Ovary (tissue), 9 donors: ENCODE results near the gene TAS2R39. TPM values are rescaled to one million over a fixed set of nuclear protein-coding genes. Genes with fewer than 3 reads are reported as not detected.

ENCODE experiments used
- DNase-seq, 5 donors: peaks; one replicate each; pipeline ENCODE4 v3.0.0-alpha.2; 2019 to 2020
- H3K27ac ChIP-seq, 2 donors: fragments of 200-600 bp; one replicate each; pipeline versions ENCODE4 v1.5.1 to v1.8.0; 2019 to 2022
- H3K27me3 ChIP-seq: fragments of 200-600 bp; one replicate; pipeline ENCODE4 v1.8.0; 2022
- H3K36me3 ChIP-seq: fragments of 200-600 bp; sonication (generic); one replicate; pipeline ENCODE4 v1.5.1; 2019
- H3K4me1 ChIP-seq: one replicate; pipeline ENCODE4 v1.8.1; 2013; ENCODE audit warnings: mild to moderate bottlenecking, moderate library complexity; ENCODE audit not compliant: insufficient read depth
- H3K4me3 ChIP-seq: fragments of 200-600 bp; sonication (generic); one replicate; pipeline ENCODE4 v1.5.1; 2017
- H3K9me3 ChIP-seq, 2 donors: fragments of 200-600 bp in 1 of 2; sonication (generic) in 1 of 2; one replicate each; pipeline versions ENCODE4 v1.5.1 to v1.8.1; 2013 to 2019; ENCODE audit warnings: mild to moderate bottlenecking in 1 of 2, moderate library complexity in 1 of 2
- CTCF ChIP-seq, 3 donors: fragments of 450-650 bp in 2 of 3; fragments of 200-600 bp in 1 of 3; IDR thresholded peaks; one replicate each; pipeline versions ENCODE4 v1.5.1 to v1.8.0; 2016 to 2022; ENCODE audit warnings: antibody characterized with exemption in 3 of 3, mild to moderate bottlenecking in 1 of 3
- EP300 ChIP-seq: sonication (generic); formaldehyde crosslinking; IDR thresholded peaks from one replicate; pipeline ENCODE4 v1.6.1; 2017; ENCODE audit warnings: antibody characterized with exemption
- POLR2A ChIP-seq: fragments of 450-650 bp; IDR thresholded peaks from one replicate; pipeline ENCODE4 v1.6.1; 2017; ENCODE audit warnings: antibody characterized with exemption, mild to moderate bottlenecking, moderate library complexity
- WGBS, 3 donors: extraction: QIAGEN DNeasy Blood & Tissue Kit in 1 of 3; methylation state at CpG; one replicate each; pipeline versions ENCODE4 v1.1.5 to v1.1.7; 2013 to 2017; 5-methylcytosine and 5-hydroxymethylcytosine counted together
- intact Hi-C, 4 donors: fragments of 100-400 bp; cut with DNase I; formaldehyde crosslinking; loops; one replicate each; pipeline versions ENCODE4 v1.11.0 to v1.15.1; 2022 to 2023
- polyA plus RNA-seq, 2 donors: library from polyadenylated mRNA; stranded (reverse); fragments of 200-250 nt in 1 of 2; fragments of 350-450 nt in 1 of 2; fragmentation: Illumina TruSeq in 1 of 2; extraction: RNeasy Lipid Tissue Mini Kit (QIAGEN cat#74804) in 1 of 2; gene quantifications; one replicate each; pipeline ENCODE4 v1.2.3, GENCODE V29; 2013 to 2014
- small RNA-seq: library from RNA; depleted of rRNA; stranded (forward); fragments of <200 nt; gene quantifications from one replicate; pipeline ENCODE3, GENCODE V24; 2016
- total RNA-seq, 7 donors: library from RNA; depleted of rRNA in 2 of 7; stranded (reverse); fragments of >200 nt in 2 of 7; fragmentation: NEBNext Ultra II Directional in 3 of 7; extraction: Animal tissue kit (Norgen Biotek cat#: 25700) in 3 of 7; gene quantifications; one replicate each; pipeline versions ENCODE4 v1.1.0 to v1.2.4, GENCODE V29; 2016 to 2023
- donor health status: DM: no; HTN: no; CAD: no; lungs with moderate emphysema.
- donor health status: DM: no; HTN: no; CAD: no.
- donor health status: Bipolar disorder and iron deficiency.
- donor health status: DM: yes; HTN: yes; CAD: no.
- donor health status: DM: no; HTN: no; CAD: no.
- donor health status: DM: yes; HTN: yes; CAD: no.

The TAS2R39 gene
- total and polyA plus RNA-seq, 9 donors = not detected

GRCh38 chr7:143225047-143225446 lies 41.8 kb downstream of the TAS2R39 start:
- 81 to 90% (median 88%) methylated on average over 5 of the region's 5 CpGs for WGBS, 3 donors
- Histone ChIP-seq H3K27me3 (no peaks in the 10 kb centered on the region), H3K4me3 (no peak overlapping the region), H3K9me3 (no peaks in the 10 kb centered on the region), H3K4me1 (no peaks in the 10 kb centered on the region), H3K27ac (no peak overlapping the region), H3K36me3 (no peaks in the 10 kb centered on the region)
- TF ChIP-seq POLR2A (no peak), CTCF (IDR thresholded peaks at IDR 0.05) (no peak), EP300 (no peak)
- DNase-seq = no peak
- intact Hi-C loops = no loop called here

GRCh38 chr7:143227806-143228205 lies 44.6 kb downstream of the TAS2R39 start:
- no peaks in the 10 kb centered on the region for H3K4me1 ChIP-seq
- H3K27ac ChIP-seq = no peak overlapping the region
- no peaks in the 10 kb centered on the region for H3K36me3 ChIP-seq
- WGBS, 3 donors = 10 to 14% (median 10%) methylated on average over 1 of the region's 1 CpG
- H3K4me3 ChIP-seq = no peak overlapping the region
- no peaks in the 10 kb centered on the region for H3K9me3 ChIP-seq
- no peak for TF ChIP-seq POLR2A
- TF ChIP-seq CTCF (IDR thresholded peaks at IDR 0.05) = no peak
- TF ChIP-seq EP300 = no peak
- DNase-seq = no peak
- no peaks in the 10 kb centered on the region for H3K27me3 ChIP-seq
- intact Hi-C loops = no loop called here

DNA sequence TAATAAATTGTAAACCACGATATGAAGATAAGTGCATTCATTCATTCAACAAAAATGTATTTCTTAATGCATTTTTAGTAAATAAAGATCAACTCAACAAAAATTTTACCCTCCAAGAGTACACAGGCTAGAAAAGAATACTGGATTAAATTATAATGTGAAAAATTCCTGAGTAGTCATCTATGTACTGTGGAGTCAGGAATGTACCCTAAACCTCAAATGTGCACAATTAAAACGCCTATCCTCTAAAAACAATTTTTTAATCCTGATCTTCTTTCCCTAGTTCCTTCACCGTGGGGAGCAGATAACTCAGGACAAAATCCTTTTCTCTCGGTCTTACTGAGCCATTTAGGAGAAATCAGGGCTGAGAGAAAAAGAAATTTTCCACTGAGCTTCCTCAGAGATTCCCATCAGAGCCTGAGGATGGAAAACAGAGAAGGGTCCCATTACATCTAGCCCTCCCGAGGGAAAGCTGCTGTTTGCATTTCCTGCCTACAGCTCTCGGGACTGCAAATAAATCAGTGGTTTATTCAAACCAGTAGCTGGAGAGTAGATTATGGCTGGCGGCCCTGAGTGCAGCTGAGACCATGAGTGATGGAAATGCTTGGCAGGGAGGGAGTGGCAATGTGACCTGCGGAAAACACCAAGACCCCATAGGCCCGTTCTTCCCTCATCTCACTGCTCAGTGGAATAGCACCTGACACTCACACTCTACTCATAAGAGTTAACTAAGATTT lies 46.0 kb downstream of the TAS2R39 start:
- Histone ChIP-seq H3K27ac (no peak overlapping the region), H3K36me3 (no peaks in the 10 kb centered on the region), H3K27me3 (no peaks in the 10 kb centered on the region), H3K4me3 (no peak overlapping the region), H3K4me1 (no peaks in the 10 kb centered on the region), H3K9me3 (no peaks in the 10 kb centered on the region)
- TF ChIP-seq POLR2A = no peak
- TF ChIP-seq CTCF (IDR thresholded peaks at IDR 0.05) = no peak
- TF ChIP-seq EP300 = no peak
- 32 to 36% (median 35%) methylated on average over 9 of the region's 9 CpGs for WGBS, 3 donors
- no peak for DNase-seq
- intact Hi-C loops = no loop called here

- Histone ChIP-seq H3K27me3 (no peaks in the 10 kb centered on the region), H3K36me3 (no peaks in the 10 kb centered on the region), H3K27ac (no peak overlapping the region), H3K4me3 (no peak overlapping the region), H3K4me1 (no peaks in the 10 kb centered on the region), H3K9me3 (no peaks in the 10 kb centered on the region)
- TF ChIP-seq CTCF (IDR thresholded peaks at IDR 0.05) (no peak), EP300 (no peak), POLR2A (no peak)
- intact Hi-C loops = no loop called here
- DNase-seq = no peak
- WGBS, 3 donors = 90 to 94% (median 94%) methylated on average over 2 of the region's 2 CpGs
Measured at GRCh38 chr7:143230602-143231457, 47.6 kb downstream of the TAS2R39 start.

Small RNA genes within 50 kb of the gene (small RNA-seq; reads per million reads assigned to genes)
- not detected for gene AC073342.3

Other genes starting within 250 kb of the TAS2R39 start
- not detected for gene TRPV5, start 249.7 kb upstream of the TAS2R39 start, total RNA-seq
- gene TRPV5, start 249.7 kb upstream of the TAS2R39 start, polyA plus RNA-seq = not detected
- gene LLCFC1, start 243.9 kb upstream of the TAS2R39 start, total RNA-seq = not detected
- gene LLCFC1, start 243.9 kb upstream of the TAS2R39 start, polyA plus RNA-seq = not detected
- gene KEL, start 221.1 kb upstream of the TAS2R39 start, total RNA-seq = 1 to 10 TPM in 2 of 7 donors, under 1 TPM in 4, not detected in 1; 0.20 to 2.5 (median 0.78) TPM
- under 1 TPM; 0.11 to 0.13 TPM for gene KEL, start 221.1 kb upstream of the TAS2R39 start, polyA plus RNA-seq
- gene OR9A2, start 156.3 kb upstream of the TAS2R39 start, total RNA-seq = under 1 TPM in 2 of 7 donors, not detected in 5; 0.22 TPM
- not detected for gene OR9A2, start 156.3 kb upstream of the TAS2R39 start, polyA plus RNA-seq
- not detected for gene OR6V1, start 131.1 kb upstream of the TAS2R39 start, total RNA-seq
- gene OR6V1, start 131.1 kb upstream of the TAS2R39 start, polyA plus RNA-seq = not detected
- gene PIP, start 51.3 kb upstream of the TAS2R39 start, total RNA-seq = 1 to 10 TPM in 1 of 7 donors, under 1 TPM in 1, not detected in 5; 0.92 to 4.9 TPM
- not detected for gene PIP, start 51.3 kb upstream of the TAS2R39 start, polyA plus RNA-seq
- gene TAS2R40, start 38.6 kb downstream of the TAS2R39 start, total RNA-seq = not detected
- not detected for gene TAS2R40, start 38.6 kb downstream of the TAS2R39 start, polyA plus RNA-seq
- gene GSTK1, start 80.0 kb downstream of the TAS2R39 start, total RNA-seq = 100 to 1,000 TPM in 1 of 7 donors, 10 to 100 TPM in 6; 55.0 to 108 (median 75.7) TPM
- 100 to 1,000 TPM in 1 of 2 donors, 10 to 100 TPM in 1; 84.9 to 138 TPM for gene GSTK1, start 80.0 kb downstream of the TAS2R39 start, polyA plus RNA-seq
- gene TMEM139, start 101.5 kb downstream of the TAS2R39 start, total RNA-seq = 10 to 100 TPM in 1 of 7 donors, 1 to 10 TPM in 2, under 1 TPM in 4; 0.35 to 10.8 (median 0.61) TPM
- 1 to 10 TPM in 1 of 2 donors, under 1 TPM in 1; 0.42 to 1.2 TPM for gene TMEM139, start 101.5 kb downstream of the TAS2R39 start, polyA plus RNA-seq
- 10 to 100 TPM in 5 of 7 donors, 1 to 10 TPM in 2; 7.7 to 26.6 (median 23.0) TPM for gene CASP2, start 104.9 kb downstream of the TAS2R39 start, total RNA-seq
- gene CASP2, start 104.9 kb downstream of the TAS2R39 start, polyA plus RNA-seq = 10 to 100 TPM in 1 of 2 donors, 1 to 10 TPM in 1; 8.0 to 23.8 TPM
- under 1 TPM in 1 of 7 donors, not detected in 6; 0.10 TPM for gene CLCN1, start 132.7 kb downstream of the TAS2R39 start, total RNA-seq
- gene CLCN1, start 132.7 kb downstream of the TAS2R39 start, polyA plus RNA-seq = not detected
- under 1 TPM; 0.34 to 0.99 (median 0.79) TPM for gene FAM131B, start 179.3 kb downstream of the TAS2R39 start, total RNA-seq
- under 1 TPM; 0.29 to 0.83 TPM for gene FAM131B, start 179.3 kb downstream of the TAS2R39 start, polyA plus RNA-seq
- gene ZYX, start 197.9 kb downstream of the TAS2R39 start, total RNA-seq = 100 to 1,000 TPM in 5 of 7 donors, 10 to 100 TPM in 2; 44.2 to 282 (median 195) TPM
- 100 to 1,000 TPM in 1 of 2 donors, 10 to 100 TPM in 1; 91.8 to 109 TPM for gene ZYX, start 197.9 kb downstream of the TAS2R39 start, polyA plus RNA-seq
- gene EPHA1, start 225.4 kb downstream of the TAS2R39 start, total RNA-seq = 10 to 100 TPM in 1 of 7 donors, 1 to 10 TPM in 4, under 1 TPM in 1, not detected in 1; 0.40 to 21.3 (median 2.6) TPM
- under 1 TPM; 0.21 to 0.45 TPM for gene EPHA1, start 225.4 kb downstream of the TAS2R39 start, polyA plus RNA-seq